Measurements from ENCODE around the gene ZBTB20.
A peak's percentile ranks its signal among the peaks of the same experiment; 100 is the strongest.
"Not testable (repeated sequence)": the region's sequence is repeated elsewhere in the genome, so short reads cannot be mapped to it uniquely, and the experiment has no call there.

ZBTB20 gene

DNA sequence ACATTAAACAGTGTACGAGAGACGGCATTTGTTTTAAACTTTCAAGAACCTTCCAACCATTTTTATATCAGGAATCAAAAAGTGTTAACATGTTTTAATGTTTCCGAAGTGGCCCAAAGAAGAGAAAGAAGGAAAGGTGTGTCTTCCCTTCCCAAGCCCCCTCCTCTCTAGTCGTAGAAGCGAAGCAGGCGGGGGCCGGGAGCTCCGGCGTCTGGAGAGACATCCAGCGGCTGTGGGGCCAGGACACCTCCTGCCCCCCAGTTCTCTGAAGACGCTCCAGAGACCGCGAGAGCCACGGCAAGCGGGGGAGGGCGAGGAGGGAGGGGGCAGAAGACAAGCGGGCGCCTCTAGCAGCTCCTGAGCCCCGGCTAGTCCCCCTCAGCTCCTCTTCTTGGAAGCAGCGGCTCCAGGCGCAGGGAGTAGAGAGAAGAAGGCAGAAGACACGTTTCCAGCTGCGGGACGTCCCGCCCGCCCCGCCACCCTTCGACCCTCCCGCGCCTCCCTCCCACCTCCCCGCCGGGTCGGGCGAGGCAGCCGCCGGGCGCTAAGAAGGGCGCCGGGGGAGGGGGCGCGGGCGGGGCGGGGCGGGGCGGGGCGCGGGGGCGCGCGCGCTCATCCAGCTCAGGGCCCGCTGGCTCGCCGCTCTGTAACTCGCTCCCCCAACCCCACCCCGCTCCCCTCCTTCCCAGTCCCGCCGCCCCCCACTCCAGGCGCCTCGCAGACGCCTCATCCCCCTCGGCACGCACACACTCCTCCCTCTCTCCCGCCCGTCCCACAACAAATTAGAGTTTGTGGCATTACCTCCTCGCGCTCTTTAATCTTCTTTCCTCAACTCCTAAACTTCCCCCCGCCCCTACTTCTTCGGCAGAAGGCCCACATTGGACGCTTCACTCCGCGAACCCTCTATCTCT is at the start of gene ZBTB20:
Gene ZBTB20 (minus strand): TSS at position 871 of the 911 bp plus-strand sequence.
- DNase-seq = peak; percentile 56

DNA sequence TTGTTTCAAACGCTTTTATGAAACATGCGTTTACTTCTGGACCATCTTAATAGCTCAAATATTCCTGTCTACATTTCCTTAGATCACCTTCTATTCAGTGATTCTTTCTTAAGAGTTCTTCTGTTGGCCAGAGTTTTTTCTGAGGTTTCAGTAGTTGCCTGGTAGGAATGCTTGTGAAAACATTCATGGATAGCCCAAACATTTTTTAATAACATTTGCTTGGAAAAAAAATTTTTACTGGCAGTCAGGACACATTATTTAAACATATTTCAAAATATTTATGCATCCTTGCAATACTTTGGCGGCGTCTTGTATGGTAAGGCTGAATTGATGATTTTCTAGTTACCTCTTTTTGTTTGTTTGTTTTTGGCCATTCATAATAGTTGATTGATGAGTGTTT is 47.4 kb upstream of the ZBTB20 start:
- DNase-seq = no peak

GRCh38 chr3:115190747-115191146 is 43.7 kb upstream of the ZBTB20 start:
- no peak for DNase-seq

DNA sequence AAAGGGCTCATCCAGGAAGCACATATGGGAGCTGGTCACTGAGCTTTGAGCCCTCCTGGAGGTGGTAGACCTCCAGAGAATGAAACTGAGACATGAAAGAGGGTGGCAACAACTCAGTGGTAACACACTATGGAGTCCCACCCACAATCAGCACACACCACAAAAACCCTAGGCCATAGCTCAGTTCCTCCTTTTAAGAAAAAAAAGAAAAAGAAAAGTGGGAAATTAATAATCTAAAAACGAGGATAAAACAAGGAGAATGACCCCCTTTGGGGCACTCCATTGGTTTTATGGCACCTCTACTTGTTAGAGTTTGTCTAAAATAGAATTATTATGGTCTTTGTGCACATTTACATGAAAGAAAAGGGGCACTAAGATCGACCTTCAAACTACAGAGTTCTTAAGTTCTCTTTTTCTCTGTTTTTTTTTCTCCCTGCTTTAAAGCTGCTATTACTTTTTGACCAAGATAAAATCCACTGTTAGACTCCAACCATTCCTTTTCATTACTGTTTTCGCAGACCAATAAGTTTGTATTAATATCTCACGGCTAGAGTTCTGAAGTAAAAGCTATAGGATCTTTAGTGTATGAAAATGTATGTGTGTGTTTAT is 40.2 kb upstream of the ZBTB20 start:
- DNase-seq = no peak

- no peak for DNase-seq
Observed at GRCh38 chr3:115186351-115187148, 39.5 kb upstream of the ZBTB20 start.

GRCh38 chr3:115184859-115185572 is 37.9 kb upstream of the ZBTB20 start:
- DNase-seq = not testable (repeated sequence)

GRCh38 chr3:115178930-115179329 is 31.8 kb upstream of the ZBTB20 start:
- DNase-seq = not testable (repeated sequence)

DNA sequence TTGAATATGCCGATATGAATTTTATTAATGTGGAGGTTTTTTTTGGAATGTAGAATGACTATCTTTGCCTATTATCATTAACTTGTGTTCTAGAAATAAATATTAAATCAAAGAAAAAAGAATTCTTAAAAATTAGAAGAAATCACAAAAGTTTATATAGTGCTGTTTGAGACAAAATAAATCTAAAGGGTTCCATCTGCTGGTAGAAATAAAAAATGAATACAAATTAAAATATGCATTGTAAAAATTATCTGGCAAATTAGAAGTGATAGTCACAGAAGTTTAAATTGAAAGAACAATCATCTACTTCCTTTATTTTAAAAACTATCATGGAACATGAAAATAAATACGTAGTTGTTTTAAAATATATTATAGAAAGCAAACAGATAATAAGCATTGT is 22.7 kb upstream of the ZBTB20 start:
- DNase-seq = no peak

GRCh38 chr3:115165701-115166100 is 18.6 kb upstream of the ZBTB20 start:
- no peak for DNase-seq

DNA sequence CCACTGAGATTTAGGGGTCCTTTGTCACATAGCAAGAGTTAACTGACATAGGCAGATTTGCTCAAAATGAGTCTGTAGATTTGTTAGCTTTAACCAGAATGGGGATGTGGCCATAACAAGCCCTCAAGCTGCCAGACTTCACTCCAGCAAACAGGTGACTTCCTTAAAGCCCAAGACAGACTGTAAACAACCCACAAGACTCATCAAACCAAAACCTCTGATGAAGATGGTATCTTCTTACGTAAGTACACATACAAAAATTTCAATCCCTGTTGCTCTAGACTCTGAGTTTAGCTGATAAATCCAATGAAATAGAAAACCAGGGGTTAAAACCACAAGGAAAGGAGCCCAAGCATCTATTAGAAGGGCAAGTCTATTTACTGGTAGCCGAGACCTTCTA is 18.2 kb upstream of the ZBTB20 start:
- no peak for DNase-seq

- no peak for DNase-seq
Observed at GRCh38 chr3:115164374-115165221, 17.5 kb upstream of the ZBTB20 start.

DNA sequence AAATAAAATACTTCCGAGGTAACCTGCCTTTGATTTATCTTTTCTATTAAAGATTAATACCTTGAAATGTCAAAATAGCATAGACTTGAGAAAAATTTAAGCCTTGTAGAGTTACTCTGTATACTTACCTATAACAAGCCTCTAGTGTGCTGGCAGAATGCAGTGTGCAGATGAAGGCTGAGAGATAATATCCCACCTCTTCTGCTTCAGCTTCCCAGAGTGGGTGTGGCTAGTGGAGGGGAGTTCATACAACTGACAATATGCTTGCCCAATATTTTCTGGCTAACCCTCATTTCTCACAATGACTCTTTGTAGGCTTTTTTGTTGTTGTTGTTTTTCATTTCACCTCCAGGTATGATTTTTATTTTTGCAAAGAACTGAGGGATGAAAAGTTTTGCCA is 15.7 kb upstream of the ZBTB20 start:
- DNase-seq = no peak

DNA sequence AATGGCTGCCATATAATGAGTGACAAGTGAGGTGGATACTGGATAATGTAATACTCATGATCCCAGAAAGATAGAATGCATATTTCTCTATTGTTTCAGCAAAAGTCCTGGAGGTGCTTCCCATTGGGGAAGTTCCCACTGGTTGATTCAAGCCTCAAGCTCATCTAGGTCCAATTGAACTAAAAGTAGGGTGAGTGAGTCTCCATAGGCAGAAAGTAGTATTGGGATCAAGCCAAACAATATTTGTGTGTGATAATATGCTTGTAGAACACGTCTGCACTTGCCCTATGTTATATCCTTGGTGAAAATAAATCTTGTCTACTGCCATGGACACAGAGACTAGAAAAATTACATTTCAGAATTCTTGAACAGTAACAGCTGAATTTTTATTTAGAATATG is 14.8 kb upstream of the ZBTB20 start:
- no peak for DNase-seq

DNA sequence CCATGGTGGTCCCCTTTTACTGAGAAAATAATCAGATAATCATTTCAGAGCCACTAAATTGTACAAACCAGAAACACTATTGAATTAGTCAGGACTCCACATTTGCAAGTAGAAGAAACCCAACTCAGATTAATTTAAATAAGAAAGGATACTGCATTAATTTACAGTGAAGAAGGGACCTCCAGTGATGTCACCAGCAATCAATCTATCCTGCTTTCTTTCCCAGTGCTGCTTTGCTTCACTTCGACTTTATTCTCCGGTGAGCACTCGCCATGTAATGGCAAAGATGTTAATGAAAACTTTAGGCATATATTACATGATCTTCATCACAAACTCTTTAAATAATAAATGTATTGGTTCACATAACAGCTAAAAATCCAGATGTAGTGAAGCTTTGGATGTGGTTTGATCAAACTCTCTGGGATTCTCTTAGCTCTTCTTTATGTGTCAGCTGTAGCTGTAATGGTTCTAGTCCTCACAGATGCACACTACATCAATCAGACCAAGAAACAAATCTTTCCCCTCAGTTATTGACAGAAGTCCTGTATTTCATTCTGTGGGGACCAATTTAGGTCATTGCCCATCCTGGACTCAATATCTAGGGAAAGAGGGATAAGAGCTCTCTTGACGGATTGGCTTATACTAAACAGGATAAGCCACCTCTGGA is 14.2 kb upstream of the ZBTB20 start:
- DNase-seq = no peak

DNA sequence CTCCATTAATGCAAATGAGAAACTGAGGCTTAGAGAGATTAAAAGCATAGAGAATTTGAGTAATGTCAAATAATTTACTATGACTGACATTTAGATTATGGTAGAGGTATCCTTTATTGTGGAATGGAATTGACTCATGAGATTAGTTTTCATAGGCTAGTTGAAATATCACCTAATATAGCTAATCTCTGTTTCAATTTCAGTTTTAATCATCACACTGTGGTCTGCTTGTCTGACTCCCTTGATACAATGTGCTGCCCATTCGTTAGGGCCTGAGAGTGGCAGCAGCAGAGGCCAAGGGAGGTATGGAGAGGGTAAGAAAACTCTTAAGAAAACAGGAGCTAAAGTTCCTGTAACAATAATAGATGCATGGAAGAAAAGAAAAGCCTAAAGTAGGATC is 13.2 kb upstream of the ZBTB20 start:
- no peak for DNase-seq

DNA sequence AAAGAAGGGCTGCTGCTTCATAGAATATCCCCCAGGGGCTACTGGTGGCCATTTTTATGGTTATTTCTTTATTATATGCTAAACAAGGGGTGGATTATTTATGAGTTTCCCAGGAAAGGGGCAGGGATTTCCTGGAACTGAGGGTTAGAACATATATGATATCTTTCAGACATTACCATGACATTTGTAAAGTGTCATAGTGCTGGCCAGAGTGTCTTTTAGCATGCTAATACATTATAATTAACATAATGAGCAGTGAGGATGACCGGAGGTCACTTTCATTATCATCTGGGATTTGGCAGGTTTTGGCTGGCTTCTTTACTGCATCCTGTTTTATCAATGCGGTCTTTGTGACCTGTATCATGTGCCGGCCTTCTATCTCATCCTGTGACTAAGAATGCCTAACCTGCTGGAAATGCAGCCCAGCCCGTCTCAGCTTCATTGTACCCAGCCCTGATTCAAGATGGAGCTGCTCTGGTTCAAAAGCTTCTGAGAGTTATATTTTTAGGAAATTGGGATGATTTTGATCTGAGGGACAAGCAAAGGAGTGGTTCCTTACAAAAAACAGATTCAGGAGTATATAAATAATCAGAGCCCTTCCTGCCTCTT is 9.1 kb upstream of the ZBTB20 start:
- DNase-seq = no peak

- DNase-seq = no peak
Observed at GRCh38 chr3:115154611-115155010, 7.5 kb upstream of the ZBTB20 start.

DNA sequence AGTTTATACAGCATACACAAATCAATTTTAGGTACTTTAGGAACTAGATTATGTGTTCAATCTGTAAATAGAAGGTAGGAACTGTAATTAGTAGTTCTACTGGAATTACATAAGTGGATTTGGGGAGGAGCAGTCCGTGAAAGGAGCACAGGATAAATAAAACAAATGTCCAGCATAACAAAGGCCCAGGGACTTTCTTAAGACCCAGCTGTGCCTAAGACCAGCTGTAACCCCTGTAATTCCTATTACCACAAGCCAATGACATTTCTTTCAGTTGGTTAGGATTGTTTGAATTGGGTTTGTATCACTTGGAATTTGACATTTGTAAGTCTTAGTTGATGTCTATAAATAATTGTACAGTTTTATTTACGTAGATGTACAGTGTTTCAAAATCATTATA is 4.8 kb upstream of the ZBTB20 start:
- no peak for DNase-seq

DNA sequence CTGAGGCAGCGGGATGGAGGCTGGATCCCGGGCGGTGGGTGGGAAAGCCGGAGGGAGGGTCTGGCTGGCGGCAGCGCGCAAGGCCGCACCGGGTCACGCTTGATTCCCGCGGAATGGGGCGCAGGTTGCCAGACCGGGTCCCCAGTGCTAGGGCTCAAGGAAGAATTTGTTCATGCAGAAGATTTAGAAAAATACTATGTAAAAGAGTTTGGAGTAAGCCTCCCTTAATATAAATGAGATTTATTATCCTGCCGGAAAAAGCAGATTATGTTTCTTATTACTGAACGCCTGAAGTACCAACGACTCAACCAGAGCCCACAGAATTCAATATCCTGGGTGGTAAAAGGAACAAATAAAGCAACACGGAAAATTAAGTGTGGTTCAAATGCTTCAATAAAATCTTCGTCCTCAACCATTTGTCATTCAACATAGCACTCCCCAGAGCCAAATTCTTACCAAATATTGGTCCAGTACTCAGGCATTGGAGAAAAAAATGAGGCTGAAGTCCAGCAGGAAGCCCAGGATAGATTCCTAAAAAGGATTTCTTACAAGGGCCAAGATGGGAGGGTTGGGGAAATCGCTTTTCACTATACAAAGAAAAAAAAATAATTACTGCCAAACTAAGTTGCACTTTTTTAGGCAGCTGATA is 1.2 kb upstream of the ZBTB20 start:
- no peak for DNase-seq
